Prostate gland (tissue), 2 donors: ENCODE results near the gene GFRA1.

ENCODE experiments used
- POLR2A ChIP-seq: fragments of 450-650 bp; IDR thresholded peaks from one replicate; pipeline ENCODE4 v1.6.1; 2016; ENCODE audit warnings: antibody characterized with exemption, mild to moderate bottlenecking
- POLR2AphosphoS5 ChIP-seq: sonication (generic); formaldehyde crosslinking; IDR thresholded peaks from one replicate; pipeline ENCODE4 v1.6.1; 2017; ENCODE audit warnings: antibody characterized with exemption
- TF ChIP-seq, protein P1 (sequence below), 4 experiments: fragments of 200-600 bp in 2 of 4; fragments of 450-650 bp in 2 of 4; sonication (generic) in 2 of 4; IDR thresholded peaks; 1 replicate in 3 of 4; 2 replicates in 1 of 4; pipeline ENCODE4 v1.5.1; 2016 to 2019; ENCODE audit warnings: antibody characterized with exemption in 4 of 4, mild to moderate bottlenecking in 2 of 4, moderate library complexity in 2 of 4

DNA sequence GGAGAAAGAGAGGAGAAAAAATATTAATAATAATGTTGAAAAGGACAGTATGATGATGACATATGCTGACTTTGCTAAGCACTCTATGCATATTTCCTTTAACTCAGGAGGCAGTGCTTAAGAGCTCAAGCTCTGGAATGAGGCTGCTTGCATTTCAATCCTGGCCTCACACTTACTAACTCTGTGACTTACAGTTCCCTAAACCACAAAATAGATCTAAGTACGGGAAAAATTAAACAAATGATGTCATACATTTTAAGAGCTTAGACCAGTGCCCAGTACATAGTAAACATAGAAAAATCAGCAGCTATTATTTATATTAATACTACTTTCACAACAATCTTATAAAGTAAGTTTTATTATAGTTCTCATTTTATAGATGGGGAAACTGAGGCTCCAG, 61.3 kb downstream of the GFRA1 start:
- TF ChIP-seq, protein P1, sequence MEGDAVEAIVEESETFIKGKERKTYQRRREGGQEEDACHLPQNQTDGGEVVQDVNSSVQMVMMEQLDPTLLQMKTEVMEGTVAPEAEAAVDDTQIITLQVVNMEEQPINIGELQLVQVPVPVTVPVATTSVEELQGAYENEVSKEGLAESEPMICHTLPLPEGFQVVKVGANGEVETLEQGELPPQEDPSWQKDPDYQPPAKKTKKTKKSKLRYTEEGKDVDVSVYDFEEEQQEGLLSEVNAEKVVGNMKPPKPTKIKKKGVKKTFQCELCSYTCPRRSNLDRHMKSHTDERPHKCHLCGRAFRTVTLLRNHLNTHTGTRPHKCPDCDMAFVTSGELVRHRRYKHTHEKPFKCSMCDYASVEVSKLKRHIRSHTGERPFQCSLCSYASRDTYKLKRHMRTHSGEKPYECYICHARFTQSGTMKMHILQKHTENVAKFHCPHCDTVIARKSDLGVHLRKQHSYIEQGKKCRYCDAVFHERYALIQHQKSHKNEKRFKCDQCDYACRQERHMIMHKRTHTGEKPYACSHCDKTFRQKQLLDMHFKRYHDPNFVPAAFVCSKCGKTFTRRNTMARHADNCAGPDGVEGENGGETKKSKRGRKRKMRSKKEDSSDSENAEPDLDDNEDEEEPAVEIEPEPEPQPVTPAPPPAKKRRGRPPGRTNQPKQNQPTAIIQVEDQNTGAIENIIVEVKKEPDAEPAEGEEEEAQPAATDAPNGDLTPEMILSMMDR (IDR thresholded peaks at IDR 0.05) = no peak
- TF ChIP-seq POLR2A (no peak), POLR2AphosphoS5 (no peak)
